ENCODE data around the gene ADGRG6.

Gene ADGRG6

GRCh38 chr6:142482974-142483373, 181.2 kb downstream of the ADGRG6 start:
- H3K4me3 ChIP-seq (ENCODE audit: insufficient read depth, low read length, poor library complexity, severe bottlenecking) = no peak overlapping the region
- no peaks in the 10 kb centered on the region for H3K79me2 ChIP-seq (ENCODE audit: insufficient read depth, low read length)
- no peaks in the 10 kb centered on the region for H3F3A ChIP-seq (ENCODE audit: insufficient read depth)
- H2AFZ ChIP-seq (ENCODE audit: low read depth, low read length, severe bottlenecking) = no peak overlapping the region
- no peak for TF ChIP-seq EZH2phosphoT487 (conservative IDR thresholded peaks at IDR 0.05; ENCODE audit: low read length)
- TF ChIP-seq, protein P1, sequence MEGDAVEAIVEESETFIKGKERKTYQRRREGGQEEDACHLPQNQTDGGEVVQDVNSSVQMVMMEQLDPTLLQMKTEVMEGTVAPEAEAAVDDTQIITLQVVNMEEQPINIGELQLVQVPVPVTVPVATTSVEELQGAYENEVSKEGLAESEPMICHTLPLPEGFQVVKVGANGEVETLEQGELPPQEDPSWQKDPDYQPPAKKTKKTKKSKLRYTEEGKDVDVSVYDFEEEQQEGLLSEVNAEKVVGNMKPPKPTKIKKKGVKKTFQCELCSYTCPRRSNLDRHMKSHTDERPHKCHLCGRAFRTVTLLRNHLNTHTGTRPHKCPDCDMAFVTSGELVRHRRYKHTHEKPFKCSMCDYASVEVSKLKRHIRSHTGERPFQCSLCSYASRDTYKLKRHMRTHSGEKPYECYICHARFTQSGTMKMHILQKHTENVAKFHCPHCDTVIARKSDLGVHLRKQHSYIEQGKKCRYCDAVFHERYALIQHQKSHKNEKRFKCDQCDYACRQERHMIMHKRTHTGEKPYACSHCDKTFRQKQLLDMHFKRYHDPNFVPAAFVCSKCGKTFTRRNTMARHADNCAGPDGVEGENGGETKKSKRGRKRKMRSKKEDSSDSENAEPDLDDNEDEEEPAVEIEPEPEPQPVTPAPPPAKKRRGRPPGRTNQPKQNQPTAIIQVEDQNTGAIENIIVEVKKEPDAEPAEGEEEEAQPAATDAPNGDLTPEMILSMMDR (IDR thresholded peaks at IDR 0.05; ENCODE audit: insufficient read depth, low read length, poor library complexity, severe bottlenecking) = no peak
- H3K9ac ChIP-seq (ENCODE audit: low read length) = no peak overlapping the region
- no peaks in the 10 kb centered on the region for H3K27me3 ChIP-seq (ENCODE audit: low read length)
- no peaks in the 10 kb centered on the region for H4K20me1 ChIP-seq (ENCODE audit: low read depth, low read length)
- H3K4me2 ChIP-seq (ENCODE audit: low read depth, low read length, poor library complexity, severe bottlenecking) = no peak overlapping the region
- H3K9me3 ChIP-seq (ENCODE audit: insufficient read depth, low read length) = no peaks in the 10 kb centered on the region
- H3K27ac ChIP-seq (ENCODE audit: low read depth, low read length) = no peak overlapping the region
- no peaks in the 10 kb centered on the region for H3K36me3 ChIP-seq (ENCODE audit: low read length)
- H3K9me2 ChIP-seq (replicated peaks; ENCODE audit: insufficient read depth, low read length) = no peaks in the 10 kb centered on the region

GRCh38 chr6:142485256-142485655, 183.4 kb downstream of the ADGRG6 start:
- H3K4me3 ChIP-seq (ENCODE audit: insufficient read depth, low read length, poor library complexity, severe bottlenecking) = no peak overlapping the region
- H3F3A ChIP-seq (ENCODE audit: insufficient read depth) = no peaks in the 10 kb centered on the region
- no peak overlapping the region for H3K27ac ChIP-seq (ENCODE audit: low read depth, low read length)
- H3K27me3 ChIP-seq (ENCODE audit: low read length) = no peaks in the 10 kb centered on the region
- H3K36me3 ChIP-seq (ENCODE audit: low read length) = no peaks in the 10 kb centered on the region
- H3K9me3 ChIP-seq (ENCODE audit: insufficient read depth, low read length) = no peaks in the 10 kb centered on the region
- TF ChIP-seq, protein P1 (IDR thresholded peaks at IDR 0.05; ENCODE audit: insufficient read depth, low read length, poor library complexity, severe bottlenecking) = no peak
- no peak for TF ChIP-seq EZH2phosphoT487 (conservative IDR thresholded peaks at IDR 0.05; ENCODE audit: low read length)
- H3K9me2 ChIP-seq (replicated peaks; ENCODE audit: insufficient read depth, low read length) = no peaks in the 10 kb centered on the region
- no peaks in the 10 kb centered on the region for H4K20me1 ChIP-seq (ENCODE audit: low read depth, low read length)
- no peak overlapping the region for H3K9ac ChIP-seq (ENCODE audit: low read length)
- no peak overlapping the region for H3K4me2 ChIP-seq (ENCODE audit: low read depth, low read length, poor library complexity, severe bottlenecking)
- H2AFZ ChIP-seq (ENCODE audit: low read depth, low read length, severe bottlenecking) = no peak overlapping the region
- no peaks in the 10 kb centered on the region for H3K79me2 ChIP-seq (ENCODE audit: insufficient read depth, low read length)

- H3K79me2 ChIP-seq (ENCODE audit: insufficient read depth, low read length) = no peaks in the 10 kb centered on the region
- no peak overlapping the region for H3K9ac ChIP-seq (ENCODE audit: low read length)
- TF ChIP-seq, protein P1 (IDR thresholded peaks at IDR 0.05; ENCODE audit: insufficient read depth, low read length, poor library complexity, severe bottlenecking) = no peak
- TF ChIP-seq EZH2phosphoT487 (conservative IDR thresholded peaks at IDR 0.05; ENCODE audit: low read length) = no peak
- H3F3A ChIP-seq (ENCODE audit: insufficient read depth) = no peaks in the 10 kb centered on the region
- H3K9me3 ChIP-seq (ENCODE audit: insufficient read depth, low read length) = no peaks in the 10 kb centered on the region
- no peak overlapping the region for H3K27ac ChIP-seq (ENCODE audit: low read depth, low read length)
- no peaks in the 10 kb centered on the region for H3K9me2 ChIP-seq (replicated peaks; ENCODE audit: insufficient read depth, low read length)
- no peaks in the 10 kb centered on the region for H3K27me3 ChIP-seq (ENCODE audit: low read length)
- H3K4me3 ChIP-seq (ENCODE audit: insufficient read depth, low read length, poor library complexity, severe bottlenecking) = no peak overlapping the region
- no peak overlapping the region for H3K4me2 ChIP-seq (ENCODE audit: low read depth, low read length, poor library complexity, severe bottlenecking)
- no peaks in the 10 kb centered on the region for H4K20me1 ChIP-seq (ENCODE audit: low read depth, low read length)
- no peak overlapping the region for H2AFZ ChIP-seq (ENCODE audit: low read depth, low read length, severe bottlenecking)
- H3K36me3 ChIP-seq (ENCODE audit: low read length) = no peaks in the 10 kb centered on the region
Observed at GRCh38 chr6:142489722-142490610, 188.2 kb downstream of the ADGRG6 start.
